Activated naive CD8-positive, alpha-beta T cell treated with anti-CD3 and anti-CD28 coated beads for 36 hours (primary cell): Measurements from ENCODE around the gene CCNY. TPM values are rescaled to one million over a fixed set of nuclear protein-coding genes. Genes with fewer than 3 reads are reported as not detected.
A peak's percentile ranks its signal among the peaks of the same experiment; 100 is the strongest.
"Not testable (repeated sequence)": the region's sequence is repeated elsewhere in the genome, so short reads cannot be mapped to it uniquely, and the experiment has no call there.

ENCODE experiments used
- DNase-seq: peaks from one replicate; pipeline ENCODE4 v3.0.0; 2021
- H3K27ac Mint-ChIP-seq: one replicate; pipeline ENCODE4 v1.8.0; 2022; ENCODE audit warnings: mild to moderate bottlenecking, moderate library complexity, mixed read lengths
- H3K27me3 Mint-ChIP-seq: one replicate; pipeline ENCODE4 v1.8.0; 2022; ENCODE audit warnings: mild to moderate bottlenecking, mixed read lengths
- H3K36me3 Mint-ChIP-seq: one replicate; pipeline ENCODE4 v1.8.0; 2021; ENCODE audit warnings: mild to moderate bottlenecking, mixed read lengths
- H3K4me1 Mint-ChIP-seq: one replicate; pipeline ENCODE4 v1.8.0; 2021; ENCODE audit warnings: mixed read lengths
- H3K4me3 Mint-ChIP-seq: one replicate; pipeline ENCODE4 v1.8.0; 2022; ENCODE audit warnings: mild to moderate bottlenecking, moderate library complexity, mixed read lengths
- H3K9me3 Mint-ChIP-seq: one replicate; pipeline ENCODE4 v1.8.0; 2022; ENCODE audit warnings: mixed read lengths
- total RNA-seq, 2 experiments: library from RNA; stranded (reverse); gene quantifications; one replicate each; pipeline ENCODE4 v1.2.3, GENCODE V29; 2021

Gene CCNY
- total RNA-seq, 2 experiments from 2014 or later: 52.1 to 55.2 TPM

- peak overlapping the region; percentile 54 for H3K27ac Mint-ChIP-seq
- peaks cover 77% of the 10 kb centered on the region for H3K4me1 Mint-ChIP-seq
- H3K4me3 Mint-ChIP-seq: no peak overlapping the region
- no peak for DNase-seq
- H3K27me3 Mint-ChIP-seq: no peaks in the 10 kb centered on the region
- H3K9me3 Mint-ChIP-seq: no peaks in the 10 kb centered on the region
- H3K36me3 Mint-ChIP-seq: peaks cover 21% of the 10 kb centered on the region
Observed at GRCh38 chr10:35343739-35344138, 7.4 kb downstream of the CCNY start.

DNA sequence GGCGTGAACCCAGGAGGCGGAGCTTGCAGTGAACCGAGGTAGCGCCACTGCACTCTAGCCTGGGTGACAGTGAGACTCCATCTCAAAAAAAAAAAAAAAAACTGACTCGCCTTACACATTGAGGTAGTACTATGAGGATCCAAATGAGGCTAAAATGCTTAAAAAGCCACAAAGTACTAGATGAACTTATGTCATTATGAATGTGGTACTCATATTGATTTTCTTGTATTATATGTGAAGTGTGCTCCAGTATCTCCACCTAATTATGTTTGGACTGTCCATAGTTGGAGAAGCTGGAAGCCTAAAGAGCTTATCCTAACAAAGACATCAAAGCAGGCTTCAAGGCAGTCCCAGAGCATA is 9.1 kb downstream of the CCNY start:
- Mint-ChIP-seq H3K27ac (no peak overlapping the region), H3K4me3 (no peak overlapping the region), H3K9me3 (no peaks in the 10 kb centered on the region), H3K27me3 (no peaks in the 10 kb centered on the region), H3K4me1 (peaks cover 79% of the 10 kb centered on the region), H3K36me3 (peaks cover 23% of the 10 kb centered on the region)
- DNase-seq: no peak

DNA sequence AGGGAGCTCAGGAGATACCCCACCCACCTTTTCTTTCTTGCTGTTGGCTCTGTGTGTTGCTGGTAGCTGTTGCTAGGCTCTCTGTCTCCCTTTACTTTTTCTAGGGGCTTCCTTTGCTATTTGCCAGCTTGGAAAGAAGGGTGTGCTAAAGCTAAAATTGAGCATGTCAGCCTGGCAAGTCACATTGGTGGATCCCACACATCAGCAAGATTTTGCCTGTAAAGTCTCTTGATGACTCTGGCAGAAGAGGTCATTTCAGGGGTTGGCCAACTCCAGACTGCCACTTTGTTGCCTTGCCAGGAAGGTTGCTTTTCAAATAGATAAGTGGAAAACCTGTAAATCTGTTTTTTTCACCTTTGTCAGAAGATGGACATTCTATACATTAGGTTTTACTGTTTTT is 9.9 kb downstream of the CCNY start:
- Mint-ChIP-seq H3K27ac (no peak overlapping the region), H3K9me3 (no peaks in the 10 kb centered on the region), H3K4me1 (peaks cover 80% of the 10 kb centered on the region), H3K4me3 (no peak overlapping the region), H3K36me3 (peaks cover 24% of the 10 kb centered on the region), H3K27me3 (no peaks in the 10 kb centered on the region)
- DNase-seq: no peak

GRCh38 chr10:35347121-35347562 is 10.8 kb downstream of the CCNY start:
- H3K4me1 Mint-ChIP-seq: peaks cover 78% of the 10 kb centered on the region
- H3K4me3 Mint-ChIP-seq: no peak overlapping the region
- no peaks in the 10 kb centered on the region for H3K27me3 Mint-ChIP-seq
- no peak overlapping the region for H3K27ac Mint-ChIP-seq
- peaks cover 24% of the 10 kb centered on the region for H3K36me3 Mint-ChIP-seq
- H3K9me3 Mint-ChIP-seq: no peaks in the 10 kb centered on the region
- DNase-seq: no peak

GRCh38 chr10:35347899-35348608 is 11.7 kb downstream of the CCNY start:
- H3K4me1 Mint-ChIP-seq: peaks cover 82% of the 10 kb centered on the region
- H3K27ac Mint-ChIP-seq: no peak overlapping the region
- no peaks in the 10 kb centered on the region for H3K27me3 Mint-ChIP-seq
- DNase-seq: no peak
- H3K4me3 Mint-ChIP-seq: no peak overlapping the region
- peaks cover 22% of the 10 kb centered on the region for H3K36me3 Mint-ChIP-seq
- H3K9me3 Mint-ChIP-seq: no peaks in the 10 kb centered on the region

GRCh38 chr10:35348609-35349388 is 12.5 kb downstream of the CCNY start:
- H3K9me3 Mint-ChIP-seq: no peaks in the 10 kb centered on the region
- H3K27ac Mint-ChIP-seq: no peak overlapping the region
- H3K27me3 Mint-ChIP-seq: no peaks in the 10 kb centered on the region
- no peak overlapping the region for H3K4me3 Mint-ChIP-seq
- H3K36me3 Mint-ChIP-seq: peaks cover 23% of the 10 kb centered on the region
- DNase-seq: no peak
- H3K4me1 Mint-ChIP-seq: peaks cover 85% of the 10 kb centered on the region

- Mint-ChIP-seq H3K4me1 (peaks cover 85% of the 10 kb centered on the region), H3K36me3 (peaks cover 20% of the 10 kb centered on the region), H3K27me3 (no peaks in the 10 kb centered on the region), H3K9me3 (no peaks in the 10 kb centered on the region), H3K4me3 (no peak overlapping the region), H3K27ac (peak overlapping the region; percentile 8)
- no peak for DNase-seq
Observed at GRCh38 chr10:35349389-35349915, 13.1 kb downstream of the CCNY start.

GRCh38 chr10:35351021-35351420 is 14.7 kb downstream of the CCNY start:
- no peak overlapping the region for H3K4me3 Mint-ChIP-seq
- no peak overlapping the region for H3K27ac Mint-ChIP-seq
- DNase-seq: no peak
- peaks cover 12% of the 10 kb centered on the region for H3K36me3 Mint-ChIP-seq
- H3K27me3 Mint-ChIP-seq: no peaks in the 10 kb centered on the region
- peaks cover 82% of the 10 kb centered on the region for H3K4me1 Mint-ChIP-seq
- no peaks in the 10 kb centered on the region for H3K9me3 Mint-ChIP-seq

- Mint-ChIP-seq H3K9me3 (no peaks in the 10 kb centered on the region), H3K27me3 (no peaks in the 10 kb centered on the region), H3K27ac (peak overlapping the region; percentile 58), H3K4me1 (peaks cover 83% of the 10 kb centered on the region), H3K36me3 (peaks cover 12% of the 10 kb centered on the region), H3K4me3 (no peak overlapping the region)
- DNase-seq: no peak
Observed at GRCh38 chr10:35352097-35352496, 15.8 kb downstream of the CCNY start.

DNA sequence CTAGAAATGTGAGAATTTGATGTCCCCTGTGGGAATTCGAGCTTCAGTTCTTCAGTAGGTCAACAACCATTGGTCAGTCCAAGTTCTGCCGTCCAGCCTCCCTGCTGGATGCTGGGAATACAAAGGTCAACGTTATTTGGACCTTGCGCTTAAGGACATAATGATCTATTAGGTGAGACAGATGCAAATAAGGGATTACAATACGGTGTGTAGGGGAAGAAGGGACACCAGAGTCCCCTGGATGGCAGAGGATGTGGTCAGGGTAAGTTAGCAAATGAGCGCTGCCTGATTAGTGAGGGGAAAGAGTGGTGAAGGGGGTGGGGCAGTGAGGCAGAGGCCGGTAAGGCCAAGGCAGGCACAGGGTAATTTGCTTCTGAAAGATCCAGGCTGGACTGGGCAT is 16.2 kb downstream of the CCNY start:
- Mint-ChIP-seq H3K4me3 (no peak overlapping the region), H3K36me3 (peaks cover 12% of the 10 kb centered on the region), H3K27ac (peak overlapping the region; percentile 58), H3K9me3 (no peaks in the 10 kb centered on the region), H3K27me3 (no peaks in the 10 kb centered on the region), H3K4me1 (peaks cover 83% of the 10 kb centered on the region)
- DNase-seq: no peak

- Mint-ChIP-seq H3K27me3 (no peaks in the 10 kb centered on the region), H3K27ac (no peak overlapping the region), H3K36me3 (peaks cover 12% of the 10 kb centered on the region), H3K9me3 (no peaks in the 10 kb centered on the region), H3K4me1 (peaks cover 87% of the 10 kb centered on the region), H3K4me3 (no peak overlapping the region)
- DNase-seq: no peak
Observed at GRCh38 chr10:35353395-35353794, 17.1 kb downstream of the CCNY start.

- no peak overlapping the region for H3K4me3 Mint-ChIP-seq
- H3K4me1 Mint-ChIP-seq: peaks cover 86% of the 10 kb centered on the region
- no peaks in the 10 kb centered on the region for H3K9me3 Mint-ChIP-seq
- DNase-seq: no peak
- no peaks in the 10 kb centered on the region for H3K27me3 Mint-ChIP-seq
- no peak overlapping the region for H3K27ac Mint-ChIP-seq
- peaks cover 12% of the 10 kb centered on the region for H3K36me3 Mint-ChIP-seq
Observed at GRCh38 chr10:35353805-35354204, 17.5 kb downstream of the CCNY start.

DNA sequence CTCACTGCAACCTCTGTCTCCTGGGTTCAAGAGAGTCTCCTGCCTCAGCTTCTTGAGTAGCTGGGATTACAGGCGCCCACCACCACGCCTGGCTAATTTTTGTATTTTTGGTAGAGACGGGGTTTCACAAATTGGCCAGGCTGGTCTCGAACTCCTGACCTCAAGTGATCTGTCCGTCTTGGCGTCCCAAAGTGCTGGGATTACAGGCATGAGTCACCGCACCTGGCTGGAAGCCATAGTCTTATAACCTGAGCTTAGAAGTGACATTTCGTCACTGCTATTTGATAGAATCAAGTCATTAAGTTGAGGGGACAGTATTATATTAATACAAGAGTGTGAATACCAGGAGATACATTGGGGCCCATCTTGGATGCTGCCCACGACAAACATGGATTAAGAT is 17.9 kb downstream of the CCNY start:
- H3K27me3 Mint-ChIP-seq, H3K9me3 Mint-ChIP-seq, DNase-seq, H3K27ac Mint-ChIP-seq, H3K4me3 Mint-ChIP-seq: not testable (repeated sequence)
- Mint-ChIP-seq H3K36me3 (peaks cover 12% of the 10 kb centered on the region), H3K4me1 (peaks cover 85% of the 10 kb centered on the region)

GRCh38 chr10:35355971-35356724 is 19.8 kb downstream of the CCNY start:
- no peak for DNase-seq
- Mint-ChIP-seq H3K9me3 (no peaks in the 10 kb centered on the region), H3K27ac (peak overlapping the region; percentile 90), H3K27me3 (no peaks in the 10 kb centered on the region), H3K4me1 (peaks cover 70% of the 10 kb centered on the region), H3K4me3 (peak overlapping the region; percentile 66), H3K36me3 (peaks cover 12% of the 10 kb centered on the region)

DNA sequence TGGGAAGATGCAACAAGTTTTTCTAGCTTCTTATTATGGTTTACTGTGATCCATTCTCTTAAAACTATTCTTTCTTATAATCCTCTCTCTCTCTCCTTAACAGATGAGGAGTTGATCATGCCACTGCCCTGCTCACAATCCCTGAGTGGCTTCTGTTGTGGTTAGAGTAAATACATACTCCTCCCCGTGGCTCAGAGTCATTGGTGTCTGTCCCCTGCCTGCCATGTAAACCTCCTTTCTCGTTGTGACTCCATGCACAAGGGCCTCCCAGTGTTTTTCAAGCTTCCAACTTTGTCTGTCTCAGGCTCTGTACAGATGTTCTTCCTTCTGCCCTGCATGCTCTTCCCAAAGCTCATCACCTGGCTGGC is 20.4 kb downstream of the CCNY start:
- peaks cover 12% of the 10 kb centered on the region for H3K36me3 Mint-ChIP-seq
- peaks cover 71% of the 10 kb centered on the region for H3K4me1 Mint-ChIP-seq
- H3K27ac Mint-ChIP-seq: peak overlapping the region; percentile 90
- no peaks in the 10 kb centered on the region for H3K9me3 Mint-ChIP-seq
- no peak for DNase-seq
- H3K27me3 Mint-ChIP-seq: no peaks in the 10 kb centered on the region
- H3K4me3 Mint-ChIP-seq: no peak overlapping the region
